CD4-positive, CD25-positive, alpha-beta regulatory T cell (primary cell): ENCODE data around the gene ITGB8. TPM values are rescaled to one million over a fixed set of nuclear protein-coding genes. Genes with fewer than 3 reads are reported as not detected.

Experiments used
- ATAC-seq, 2 donors: fragments of 150-1000 bp; cut with Tn5 transposase; one replicate each; pipeline ENCODE4 v1.10.0; 2021; ENCODE audit warnings: low read depth in 2 of 2, moderate number of reproducible peaks in 2 of 2, moderate library complexity in 1 of 2
- DNase-seq, 3 donors: peaks; one replicate each; pipeline versions ENCODE4 v3.0.0 to v3.0.0-alpha.2; 2012 to 2022; ENCODE audit warnings: mixed read lengths in 1 of 3
- H3K27ac ChIP-seq: one replicate; pipeline ENCODE4 v1.7.0; 2013; ENCODE audit warnings: mild to moderate bottlenecking, low read length; ENCODE audit not compliant: insufficient read depth, poor library complexity, severe bottlenecking
- H3K27me3 ChIP-seq: one replicate; pipeline ENCODE4 v1.7.0; 2013; ENCODE audit warnings: low read length; ENCODE audit not compliant: control insufficient read depth, insufficient read depth
- H3K36me3 ChIP-seq: one replicate; pipeline ENCODE4 v1.7.0; 2013; ENCODE audit warnings: mild to moderate bottlenecking, low read length, moderate library complexity; ENCODE audit not compliant: control insufficient read depth, insufficient read depth
- H3K4me1 ChIP-seq: 2 replicates; pipeline ENCODE4 v1.7.0; 2013; ENCODE audit warnings: mild to moderate bottlenecking, low read length; ENCODE audit not compliant: insufficient read depth, control insufficient read depth, poor library complexity, severe bottlenecking
- H3K4me3 ChIP-seq: one replicate; pipeline ENCODE4 v1.7.0; 2013; ENCODE audit warnings: low read depth, mild to moderate bottlenecking, low read length, moderate library complexity
- H3K9me3 ChIP-seq, 2 experiments: 1 replicate in 1 of 2; 2 replicates in 1 of 2; pipeline ENCODE4 v1.7.0; 2013; ENCODE audit warnings: low read length in 2 of 2, mild to moderate bottlenecking in 1 of 2, moderate library complexity in 1 of 2; ENCODE audit not compliant: control insufficient read depth in 2 of 2
- H3K27ac Mint-ChIP-seq, 3 donors: one replicate each; pipeline ENCODE4 v1.8.0; 2020 to 2022; ENCODE audit warnings: mild to moderate bottlenecking in 3 of 3, mixed read lengths in 3 of 3, moderate library complexity in 2 of 3
- H3K27me3 Mint-ChIP-seq: one replicate; pipeline ENCODE4 v1.8.0; 2022; ENCODE audit warnings: mild to moderate bottlenecking, mixed read lengths
- H3K36me3 Mint-ChIP-seq: one replicate; pipeline ENCODE4 v1.8.0; 2020; ENCODE audit warnings: mixed read lengths
- H3K4me1 Mint-ChIP-seq, 4 donors: one replicate each; pipeline ENCODE4 v1.8.0; 2020 to 2022; ENCODE audit warnings: mixed read lengths in 4 of 4, mild to moderate bottlenecking in 1 of 4
- H3K4me3 Mint-ChIP-seq, 4 donors: one replicate each; pipeline ENCODE4 v1.8.0; 2020 to 2022; ENCODE audit warnings: mild to moderate bottlenecking in 4 of 4, mixed read lengths in 4 of 4, moderate library complexity in 3 of 4
- H3K9me3 Mint-ChIP-seq, 7 donors: one replicate each; pipeline ENCODE4 v1.8.0; 2020 to 2022; ENCODE audit warnings: mixed read lengths in 7 of 7, mild to moderate bottlenecking in 3 of 7, moderate library complexity in 2 of 7
- polyA plus RNA-seq, 4 donors: library from polyadenylated mRNA; unstranded; fragments of 300-500 nt; fragmentation: Illumina TruSeq; gene quantifications; one replicate each; pipeline ENCODE4 v1.2.3, GENCODE V29; 2021
- total RNA-seq: library from RNA; stranded (reverse); gene quantifications from one replicate; pipeline ENCODE4 v1.2.3, GENCODE V29; 2022

The ITGB8 gene
- total and polyA plus RNA-seq, 5 donors from 2014 or later: 0.06 to 2.1 (median 0.55) TPM; not detected in 2

- no peaks in the 10 kb centered on the region for H3K4me1 ChIP-seq
- no peak overlapping the region for H3K27ac ChIP-seq
- Mint-ChIP-seq H3K4me3 (no peak overlapping the region), H3K27me3 (no peaks in the 10 kb centered on the region), H3K27ac (no peak overlapping the region), H3K4me1 (peaks cover 0 to 3% (median 0%) of the 10 kb centered on the region in 4 donors), H3K9me3 (no peaks in the 10 kb centered on the region), H3K36me3 (no peaks in the 10 kb centered on the region)
- H3K36me3 ChIP-seq: no peaks in the 10 kb centered on the region
- DNase-seq (no peak), ATAC-seq (no peak)
- H3K27me3 ChIP-seq: no peaks in the 10 kb centered on the region
- no peak overlapping the region for H3K4me3 ChIP-seq
- H3K9me3 ChIP-seq: no peaks in the 10 kb centered on the region
Observed at GRCh38 chr7:20317413-20317812, 13.3 kb upstream of the ITGB8 start.

- Mint-ChIP-seq H3K27me3 (no peaks in the 10 kb centered on the region), H3K9me3 (no peaks in the 10 kb centered on the region), H3K4me3 (no peak overlapping the region), H3K27ac (no peak overlapping the region), H3K36me3 (no peaks in the 10 kb centered on the region), H3K4me1 (peaks cover 0 to 3% (median 0%) of the 10 kb centered on the region in 4 donors)
- Histone ChIP-seq H3K27ac (no peak overlapping the region), H3K27me3 (no peaks in the 10 kb centered on the region), H3K9me3 (no peaks in the 10 kb centered on the region), H3K4me3 (no peak overlapping the region), H3K4me1 (no peaks in the 10 kb centered on the region), H3K36me3 (no peaks in the 10 kb centered on the region)
- DNase-seq: no peak
- ATAC-seq: no peak
Observed at GRCh38 chr7:20318933-20319332, 11.8 kb upstream of the ITGB8 start.

GRCh38 chr7:20320322-20320721, 10.4 kb upstream of the ITGB8 start:
- Mint-ChIP-seq H3K36me3 (no peaks in the 10 kb centered on the region), H3K27me3 (no peaks in the 10 kb centered on the region), H3K9me3 (peaks cover 0 to 3% (median 0%) of the 10 kb centered on the region in 7 donors), H3K4me1 (peaks cover 0 to 3% (median 0%) of the 10 kb centered on the region in 4 donors), H3K27ac (no peak overlapping the region), H3K4me3 (peak overlapping the region in 1 of 4 donors; percentile 67)
- ATAC-seq (no peak), DNase-seq (no peak)
- no peaks in the 10 kb centered on the region for H3K36me3 ChIP-seq
- H3K4me3 ChIP-seq: no peak overlapping the region
- no peak overlapping the region for H3K27ac ChIP-seq
- H3K4me1 ChIP-seq: no peaks in the 10 kb centered on the region
- H3K9me3 ChIP-seq: no peaks in the 10 kb centered on the region
- H3K27me3 ChIP-seq: no peaks in the 10 kb centered on the region

- H3K36me3 ChIP-seq: no peaks in the 10 kb centered on the region
- peaks cover 0 to 3% (median 0%) of the 10 kb centered on the region in 4 donors for H3K4me1 Mint-ChIP-seq
- DNase-seq (no peak), ATAC-seq (no peak)
- no peaks in the 10 kb centered on the region for H3K27me3 Mint-ChIP-seq
- no peak overlapping the region for H3K4me3 ChIP-seq
- no peak overlapping the region for H3K27ac ChIP-seq
- H3K9me3 ChIP-seq: no peaks in the 10 kb centered on the region
- H3K27me3 ChIP-seq: no peaks in the 10 kb centered on the region
- no peaks in the 10 kb centered on the region for H3K36me3 Mint-ChIP-seq
- no peak overlapping the region for H3K27ac Mint-ChIP-seq
- no peak overlapping the region for H3K4me3 Mint-ChIP-seq
- H3K9me3 Mint-ChIP-seq: peaks cover 0 to 3% (median 0%) of the 10 kb centered on the region in 7 donors
- H3K4me1 ChIP-seq: no peaks in the 10 kb centered on the region
Observed at GRCh38 chr7:20320786-20321185, 9.9 kb upstream of the ITGB8 start.

- no peak for ATAC-seq
- H3K27me3 ChIP-seq: no peaks in the 10 kb centered on the region
- peaks cover 0 to 3% (median 0%) of the 10 kb centered on the region in 7 donors for H3K9me3 Mint-ChIP-seq
- H3K4me1 ChIP-seq: no peaks in the 10 kb centered on the region
- DNase-seq: no peak
- H3K4me1 Mint-ChIP-seq: peaks cover 0 to 6% (median under 1%) of the 10 kb centered on the region in 4 donors
- no peak overlapping the region for H3K4me3 Mint-ChIP-seq
- no peaks in the 10 kb centered on the region for H3K9me3 ChIP-seq
- no peaks in the 10 kb centered on the region for H3K36me3 ChIP-seq
- no peaks in the 10 kb centered on the region for H3K36me3 Mint-ChIP-seq
- peaks cover 9% of the 10 kb centered on the region for H3K27me3 Mint-ChIP-seq
- H3K27ac ChIP-seq: no peak overlapping the region
- no peak overlapping the region for H3K4me3 ChIP-seq
- H3K27ac Mint-ChIP-seq: no peak overlapping the region
Observed at GRCh38 chr7:20323595-20323994, 7.1 kb upstream of the ITGB8 start.

- H3K9me3 Mint-ChIP-seq: peaks cover 0 to 6% (median 0%) of the 10 kb centered on the region in 7 donors
- DNase-seq (no peak), ATAC-seq (no peak)
- H3K4me3 ChIP-seq: no peak overlapping the region
- H3K27ac ChIP-seq: no peak overlapping the region
- peaks cover 3% of the 10 kb centered on the region for H3K27me3 ChIP-seq
- peak overlapping the region in 1 of 4 donors; percentile 51 for H3K4me3 Mint-ChIP-seq
- no peaks in the 10 kb centered on the region for H3K9me3 ChIP-seq
- H3K4me1 Mint-ChIP-seq: peaks cover 0 to 17% (median 10%) of the 10 kb centered on the region in 4 donors
- H3K27me3 Mint-ChIP-seq: peaks cover 23% of the 10 kb centered on the region
- no peak overlapping the region for H3K27ac Mint-ChIP-seq
- peaks cover 15% of the 10 kb centered on the region for H3K4me1 ChIP-seq
- no peaks in the 10 kb centered on the region for H3K36me3 Mint-ChIP-seq
- H3K36me3 ChIP-seq: no peaks in the 10 kb centered on the region
Observed at GRCh38 chr7:20326342-20326741, 4.4 kb upstream of the ITGB8 start.

GRCh38 chr7:20327055-20327454, 3.6 kb upstream of the ITGB8 start:
- DNase-seq (no peak), ATAC-seq (no peak)
- Mint-ChIP-seq H3K27ac (no peak overlapping the region), H3K27me3 (peaks cover 28% of the 10 kb centered on the region), H3K4me3 (no peak overlapping the region), H3K9me3 (peaks cover 0 to 6% (median 0%) of the 10 kb centered on the region in 7 donors), H3K4me1 (peaks cover 0 to 21% (median 12%) of the 10 kb centered on the region in 4 donors), H3K36me3 (no peaks in the 10 kb centered on the region)
- H3K27me3 ChIP-seq: peaks cover 4% of the 10 kb centered on the region
- no peak overlapping the region for H3K27ac ChIP-seq
- H3K4me3 ChIP-seq: no peak overlapping the region
- peaks cover 21% of the 10 kb centered on the region for H3K4me1 ChIP-seq
- no peaks in the 10 kb centered on the region for H3K36me3 ChIP-seq
- no peaks in the 10 kb centered on the region for H3K9me3 ChIP-seq

- Mint-ChIP-seq H3K27ac (no peak overlapping the region), H3K4me3 (no peak overlapping the region), H3K36me3 (no peaks in the 10 kb centered on the region), H3K27me3 (peaks cover 31% of the 10 kb centered on the region), H3K4me1 (peaks cover 0 to 27% (median 12%) of the 10 kb centered on the region in 4 donors), H3K9me3 (peaks cover 0 to 6% (median 0%) of the 10 kb centered on the region in 7 donors)
- Histone ChIP-seq H3K9me3 (no peaks in the 10 kb centered on the region), H3K4me3 (no peak overlapping the region), H3K36me3 (no peaks in the 10 kb centered on the region), H3K27ac (no peak overlapping the region), H3K27me3 (peaks cover 11% of the 10 kb centered on the region), H3K4me1 (peaks cover 21% of the 10 kb centered on the region)
- DNase-seq (no peak), ATAC-seq (no peak)
Observed at GRCh38 chr7:20328027-20328426, 2.7 kb upstream of the ITGB8 start.
